ENCODE data around the gene NEUROD4.

- TF ChIP-seq RCOR1 (conservative IDR thresholded peaks at IDR 0.05; ENCODE audit: low read depth, low read length) (no peak), TAF1 (IDR thresholded peaks at IDR 0.05; ENCODE audit: borderline replicate concordance, low read depth, low read length) (no peak), POLR2AphosphoS2 (IDR thresholded peaks at IDR 0.05; ENCODE audit: low read depth, low read length) (no peak), ESRRA (IDR thresholded peaks at IDR 0.05; ENCODE audit: low read length) (no peak), YY1 (IDR thresholded peaks at IDR 0.05; ENCODE audit: low read depth, low read length) (no peak), DPF2 (IDR thresholded peaks at IDR 0.05) (no peak), RUNX3 (IDR thresholded peaks at IDR 0.05; ENCODE audit: low read length) (no peak), TBL1XR1 (IDR thresholded peaks at IDR 0.05; ENCODE audit: low read depth, low read length) (no peak), MAX (IDR thresholded peaks at IDR 0.05; ENCODE audit: low read depth, low read length) (no peak)
- TF ChIP-seq, protein P1, sequence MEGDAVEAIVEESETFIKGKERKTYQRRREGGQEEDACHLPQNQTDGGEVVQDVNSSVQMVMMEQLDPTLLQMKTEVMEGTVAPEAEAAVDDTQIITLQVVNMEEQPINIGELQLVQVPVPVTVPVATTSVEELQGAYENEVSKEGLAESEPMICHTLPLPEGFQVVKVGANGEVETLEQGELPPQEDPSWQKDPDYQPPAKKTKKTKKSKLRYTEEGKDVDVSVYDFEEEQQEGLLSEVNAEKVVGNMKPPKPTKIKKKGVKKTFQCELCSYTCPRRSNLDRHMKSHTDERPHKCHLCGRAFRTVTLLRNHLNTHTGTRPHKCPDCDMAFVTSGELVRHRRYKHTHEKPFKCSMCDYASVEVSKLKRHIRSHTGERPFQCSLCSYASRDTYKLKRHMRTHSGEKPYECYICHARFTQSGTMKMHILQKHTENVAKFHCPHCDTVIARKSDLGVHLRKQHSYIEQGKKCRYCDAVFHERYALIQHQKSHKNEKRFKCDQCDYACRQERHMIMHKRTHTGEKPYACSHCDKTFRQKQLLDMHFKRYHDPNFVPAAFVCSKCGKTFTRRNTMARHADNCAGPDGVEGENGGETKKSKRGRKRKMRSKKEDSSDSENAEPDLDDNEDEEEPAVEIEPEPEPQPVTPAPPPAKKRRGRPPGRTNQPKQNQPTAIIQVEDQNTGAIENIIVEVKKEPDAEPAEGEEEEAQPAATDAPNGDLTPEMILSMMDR (IDR thresholded peaks at IDR 0.05 in 2 of 3, conservative IDR thresholded peaks at IDR 0.05 in 1 of 3; ENCODE audit: control insufficient read depth in 2 of 3, extremely low read depth in 1 of 3, insufficient read depth in 1 of 3, low read depth in 3 of 3, low read length in 3 of 3): no peak
- TF ChIP-seq, protein P2, sequence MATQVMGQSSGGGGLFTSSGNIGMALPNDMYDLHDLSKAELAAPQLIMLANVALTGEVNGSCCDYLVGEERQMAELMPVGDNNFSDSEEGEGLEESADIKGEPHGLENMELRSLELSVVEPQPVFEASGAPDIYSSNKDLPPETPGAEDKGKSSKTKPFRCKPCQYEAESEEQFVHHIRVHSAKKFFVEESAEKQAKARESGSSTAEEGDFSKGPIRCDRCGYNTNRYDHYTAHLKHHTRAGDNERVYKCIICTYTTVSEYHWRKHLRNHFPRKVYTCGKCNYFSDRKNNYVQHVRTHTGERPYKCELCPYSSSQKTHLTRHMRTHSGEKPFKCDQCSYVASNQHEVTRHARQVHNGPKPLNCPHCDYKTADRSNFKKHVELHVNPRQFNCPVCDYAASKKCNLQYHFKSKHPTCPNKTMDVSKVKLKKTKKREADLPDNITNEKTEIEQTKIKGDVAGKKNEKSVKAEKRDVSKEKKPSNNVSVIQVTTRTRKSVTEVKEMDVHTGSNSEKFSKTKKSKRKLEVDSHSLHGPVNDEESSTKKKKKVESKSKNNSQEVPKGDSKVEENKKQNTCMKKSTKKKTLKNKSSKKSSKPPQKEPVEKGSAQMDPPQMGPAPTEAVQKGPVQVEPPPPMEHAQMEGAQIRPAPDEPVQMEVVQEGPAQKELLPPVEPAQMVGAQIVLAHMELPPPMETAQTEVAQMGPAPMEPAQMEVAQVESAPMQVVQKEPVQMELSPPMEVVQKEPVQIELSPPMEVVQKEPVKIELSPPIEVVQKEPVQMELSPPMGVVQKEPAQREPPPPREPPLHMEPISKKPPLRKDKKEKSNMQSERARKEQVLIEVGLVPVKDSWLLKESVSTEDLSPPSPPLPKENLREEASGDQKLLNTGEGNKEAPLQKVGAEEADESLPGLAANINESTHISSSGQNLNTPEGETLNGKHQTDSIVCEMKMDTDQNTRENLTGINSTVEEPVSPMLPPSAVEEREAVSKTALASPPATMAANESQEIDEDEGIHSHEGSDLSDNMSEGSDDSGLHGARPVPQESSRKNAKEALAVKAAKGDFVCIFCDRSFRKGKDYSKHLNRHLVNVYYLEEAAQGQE (IDR thresholded peaks at IDR 0.05; ENCODE audit: low read depth, low read length): no peak
These were observed 29.9 kb downstream of the NEUROD4 start for GRCh38 chr12:55049676-55050075.

All from GM12878 (cell line).